SK-N-SH (cell line): ENCODE measurements around the gene PALM.

Source experiments
- CHD2 ChIP-seq: fragments of 150-350 bp; IDR thresholded peaks from 2 replicates; pipeline ENCODE4 v1.6.1; 2018; ENCODE audit warnings: low read length; ENCODE audit not compliant: partially characterized antibody
- CTCF ChIP-seq: fragments of 200-600 bp; sonication (generic); IDR thresholded peaks from 2 replicates; pipeline ENCODE4 v1.6.1; 2017; ENCODE audit warnings: antibody characterized with exemption, mild to moderate bottlenecking, moderate library complexity
- EP300 ChIP-seq, 2 experiments: IDR thresholded peaks; 2 replicates each; pipeline versions ENCODE4 v1.4.0 to v1.6.1; 2012; ENCODE audit warnings: borderline replicate concordance in 1 of 2, low read depth in 1 of 2, low read length in 1 of 2
- JUND ChIP-seq: IDR thresholded peaks from 2 replicates; pipeline ENCODE4 v1.4.0; 2012
- MAX ChIP-seq: IDR thresholded peaks from 2 replicates; pipeline ENCODE4 v1.4.0; 2012; ENCODE audit warnings: low read depth
- MXI1 ChIP-seq: IDR thresholded peaks from 2 replicates; pipeline ENCODE4 v1.6.1; 2012; ENCODE audit warnings: mild to moderate bottlenecking, low read depth, low read length, improper control_type of control experiment
- RAD21 ChIP-seq: IDR thresholded peaks from 2 replicates; pipeline ENCODE4 v1.6.1; 2012; ENCODE audit warnings: mild to moderate bottlenecking, low read length

GRCh38 chr19:784541-784940, 75.8 kb downstream of the PALM start:
- TF ChIP-seq MAX = no peak
- TF ChIP-seq CHD2 = no peak
- TF ChIP-seq CTCF = no peak
- TF ChIP-seq MXI1 = no peak
- no peak for TF ChIP-seq RAD21
- TF ChIP-seq JUND = no peak
- no peak for TF ChIP-seq EP300 (IDR thresholded peaks at IDR 0.05; ENCODE audit: borderline replicate concordance in 1 of 2, low read depth in 1 of 2, low read length in 1 of 2)
